Activated CD4-positive, alpha-beta T cell treated with anti-CD3 and anti-CD28 coated beads, Interleukin-2, amount 50 U/mL, for 16 hours (primary cell): Measurements from ENCODE around the gene R3HDM2.
"Not testable (repeated sequence)": the region's sequence is repeated elsewhere in the genome, so short reads cannot be mapped to it uniquely, and the experiment has no call there.

Source experiments
- DNase-seq: peaks from one replicate; pipeline ENCODE4 v3.0.0-alpha.2; 2020

Gene R3HDM2

DNA sequence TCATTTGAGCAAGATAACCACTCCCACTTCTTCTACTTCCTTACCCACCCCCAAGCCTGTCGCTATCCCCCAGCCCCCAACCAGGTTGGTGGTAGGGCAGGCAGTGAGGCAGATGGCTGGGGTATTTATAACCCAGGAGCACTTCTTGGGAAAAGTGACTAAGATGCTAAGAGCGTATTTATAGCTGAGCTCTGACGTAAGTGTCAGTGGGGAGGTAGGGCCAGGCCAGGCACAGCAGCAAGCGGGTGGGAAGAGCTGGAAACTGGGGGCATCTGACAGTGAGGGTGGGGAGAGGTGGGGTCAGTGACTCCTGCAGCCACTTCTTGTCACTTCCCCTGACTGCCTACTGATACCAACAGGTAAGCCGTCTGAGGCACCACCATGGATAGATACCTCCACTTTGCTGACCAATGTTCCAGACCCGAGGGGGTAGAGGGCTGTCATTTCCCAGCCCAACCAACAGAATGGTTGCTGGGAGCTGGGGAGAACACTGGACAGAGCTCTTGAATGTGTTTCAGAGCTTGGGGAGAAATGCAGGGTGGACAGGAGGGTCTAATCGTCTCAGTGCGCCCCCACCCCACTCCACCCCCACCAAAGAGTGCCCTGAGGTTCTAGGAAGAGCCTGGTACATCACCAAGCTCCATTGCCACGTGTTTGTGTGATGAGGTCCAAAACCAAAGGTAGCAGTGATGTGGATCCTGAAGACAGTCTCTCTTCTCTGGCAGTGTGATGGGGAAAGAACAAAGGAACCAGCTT is 21.5 kb upstream of the R3HDM2 start:
- DNase-seq: no peak

DNA sequence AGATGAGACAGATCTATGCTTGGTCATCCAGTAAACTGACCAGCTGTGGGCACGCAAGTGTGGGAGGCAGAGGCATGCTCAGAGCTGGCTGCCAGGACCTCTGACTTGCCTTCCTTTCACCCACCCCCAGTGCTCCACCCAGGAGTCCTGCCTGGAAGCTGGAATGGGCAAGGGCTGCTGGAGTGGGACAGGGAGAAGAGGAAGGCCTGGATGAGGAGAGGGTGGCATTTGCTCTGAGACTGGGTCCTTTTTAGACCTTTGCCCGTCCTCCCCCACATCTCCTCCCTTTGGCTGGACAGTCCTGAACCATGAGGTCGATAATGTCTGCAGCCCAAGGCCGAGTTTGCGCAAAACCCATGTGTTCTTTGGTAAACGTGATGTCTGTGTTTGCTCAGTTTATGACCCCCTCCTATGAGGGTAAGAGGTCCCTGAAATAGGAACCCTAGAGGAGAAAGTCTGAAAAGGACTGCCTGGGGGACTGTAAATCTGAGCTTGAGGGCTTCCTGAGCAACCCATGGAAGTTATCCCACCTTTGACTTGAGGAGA is 20.5 kb upstream of the R3HDM2 start:
- DNase-seq: no peak

GRCh38 chr12:57450057-57450456 is 19.2 kb upstream of the R3HDM2 start:
- no peak for DNase-seq

DNA sequence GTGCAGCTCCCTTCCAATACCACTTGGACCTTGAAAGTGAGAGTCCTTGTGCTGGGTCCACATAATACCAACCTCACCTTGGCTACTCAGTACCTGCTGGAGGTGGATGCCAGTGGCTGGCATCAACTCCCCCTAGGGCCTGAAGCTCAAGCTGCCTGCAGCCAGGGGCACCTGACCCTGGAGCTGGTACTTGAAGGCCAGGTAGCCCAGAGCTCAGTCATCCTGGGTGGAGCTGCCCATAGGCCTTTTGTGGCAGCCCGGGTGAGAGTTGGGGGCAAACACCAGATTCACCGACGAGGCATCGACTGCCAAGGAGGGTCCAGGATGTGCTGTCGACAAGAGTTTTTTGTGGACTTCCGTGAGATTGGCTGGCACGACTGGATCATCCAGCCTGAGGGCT is 18.5 kb upstream of the R3HDM2 start:
- DNase-seq: no peak

- no peak for DNase-seq
These were observed 17.8 kb upstream of the R3HDM2 start for GRCh38 chr12:57448669-57449068.

DNA sequence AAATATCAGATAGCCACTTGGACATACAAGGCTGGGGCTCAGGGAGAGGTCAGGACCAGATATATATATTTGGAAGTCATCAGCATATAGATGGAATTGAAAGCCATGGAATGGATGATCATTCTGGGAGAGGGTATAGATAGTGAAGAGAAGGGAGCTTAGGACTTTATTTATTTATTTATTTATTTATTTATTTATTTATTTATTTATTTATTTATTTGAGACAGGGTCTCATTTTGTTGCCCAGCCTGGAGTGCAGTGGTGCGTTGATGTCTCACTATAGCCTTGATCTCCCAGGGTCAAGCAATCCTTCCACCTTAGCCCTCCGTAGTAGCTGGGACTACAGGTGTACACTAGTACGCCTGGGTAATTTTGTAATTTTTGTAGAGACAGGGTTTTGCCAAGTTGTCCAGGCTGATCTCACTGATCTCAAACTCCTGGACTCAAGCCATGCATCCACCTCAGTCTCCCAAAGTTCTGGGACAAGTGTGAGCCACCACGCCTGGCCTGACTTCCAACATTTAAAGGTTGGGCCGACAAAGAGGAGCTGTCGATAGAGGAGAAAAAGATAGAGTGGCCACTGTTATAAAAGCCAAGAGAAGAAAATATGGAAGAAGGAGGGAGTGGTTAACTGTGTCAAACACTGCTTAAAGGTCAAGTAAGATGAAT is 15.6 kb upstream of the R3HDM2 start:
- DNase-seq: no peak

DNA sequence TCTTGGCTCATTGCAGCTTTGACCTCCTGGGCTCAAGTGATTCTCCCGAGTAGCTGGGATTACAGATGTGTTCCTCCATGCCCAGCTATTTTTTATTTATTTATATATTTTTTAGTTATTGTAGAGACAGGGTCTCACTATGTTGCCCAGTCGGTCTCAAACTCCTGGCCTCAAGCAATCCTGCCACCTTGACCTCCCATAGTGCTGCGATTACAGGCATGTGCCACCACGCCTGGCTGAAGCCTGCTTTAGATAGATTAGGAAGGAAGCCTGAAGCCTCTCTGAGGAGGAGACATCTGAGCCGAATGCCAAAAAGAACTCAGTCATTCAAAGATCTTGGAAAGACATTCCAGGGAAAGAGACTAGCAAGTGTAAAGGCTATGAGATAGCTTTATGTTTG is 13.9 kb upstream of the R3HDM2 start:
- no peak for DNase-seq

GRCh38 chr12:57444337-57444736 is 13.5 kb upstream of the R3HDM2 start:
- DNase-seq: not testable (repeated sequence)

DNA sequence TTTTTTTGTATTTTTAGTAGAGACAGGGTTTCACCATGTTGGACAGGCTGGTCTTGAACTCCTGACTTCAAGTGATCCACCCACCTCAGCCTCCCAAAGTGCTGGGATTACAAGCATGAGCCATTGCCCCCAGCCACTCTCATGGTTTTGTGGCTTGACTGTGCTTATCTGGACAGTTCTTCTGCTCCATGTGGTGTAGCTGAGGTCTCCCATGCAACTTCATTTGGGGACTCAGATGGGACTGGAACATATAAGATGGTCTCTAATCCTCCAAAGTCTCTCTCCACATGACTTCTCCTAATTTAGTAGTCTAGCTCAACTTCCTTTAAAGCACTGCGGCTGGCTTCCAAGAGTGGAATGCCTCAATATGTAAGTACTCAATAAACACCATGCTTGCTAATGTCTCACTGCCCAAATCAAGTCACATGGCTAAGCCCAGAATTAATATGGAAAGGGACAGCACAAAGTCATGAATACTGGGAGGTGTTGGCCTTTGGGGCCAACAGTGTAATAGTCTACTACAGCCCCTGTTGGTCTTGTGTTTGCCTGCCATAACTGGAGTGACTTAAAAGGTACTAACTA is 11.1 kb upstream of the R3HDM2 start:
- DNase-seq: no peak

DNA sequence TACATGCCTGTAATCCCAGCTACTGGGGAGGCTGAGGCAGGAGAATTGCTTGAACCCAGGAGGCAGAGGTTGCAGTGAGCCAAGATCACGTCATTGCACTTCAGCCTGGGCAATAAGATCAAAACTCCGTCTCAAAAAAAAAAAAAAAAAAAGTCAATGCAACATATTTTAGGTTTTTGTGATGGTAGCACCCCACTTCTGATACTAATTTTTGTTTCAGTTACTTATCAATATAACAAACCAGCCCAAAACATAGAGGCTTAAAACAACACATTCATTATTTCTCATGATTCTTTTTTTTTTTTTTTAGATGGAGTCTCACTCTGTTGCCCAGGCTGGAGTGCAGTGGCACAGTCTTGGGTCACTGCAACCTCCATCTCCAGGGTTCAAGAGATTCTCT is 10.6 kb upstream of the R3HDM2 start:
- DNase-seq: not testable (repeated sequence)

DNA sequence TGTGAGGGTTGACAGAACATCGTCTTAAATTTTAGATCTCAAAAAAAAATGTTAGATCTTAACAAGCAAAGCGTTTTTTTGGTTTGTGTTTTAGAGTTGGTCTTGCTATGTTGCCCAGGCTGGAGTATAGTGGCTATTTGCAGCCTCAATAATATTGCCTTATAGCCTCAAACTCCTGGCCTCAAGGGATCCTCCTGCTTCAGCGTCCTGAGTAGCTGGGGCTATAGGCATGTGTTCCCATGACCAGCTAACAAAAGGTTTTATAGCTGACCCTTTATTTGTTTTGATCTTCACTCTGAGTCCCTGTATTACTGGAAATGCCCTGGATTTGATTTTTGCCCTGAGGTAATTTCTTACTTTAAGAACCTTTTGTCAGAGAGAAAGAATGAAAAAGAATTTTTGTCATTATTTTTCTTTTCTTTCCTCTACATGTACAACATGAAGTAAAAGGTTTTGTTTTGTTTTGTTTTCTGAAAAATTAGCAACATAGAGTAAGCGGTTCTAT is 9.0 kb upstream of the R3HDM2 start:
- no peak for DNase-seq

GRCh38 chr12:57438400-57438799 is 7.6 kb upstream of the R3HDM2 start:
- no peak for DNase-seq

- DNase-seq: no peak
These were observed 4.5 kb upstream of the R3HDM2 start for GRCh38 chr12:57435293-57435692.

GRCh38 chr12:57434517-57435223 is 3.8 kb upstream of the R3HDM2 start, which contains the start of gene INHBC:
INHBC (plus strand) TSS chr12:57434784; CDS start chr12:57434887, 103 bp downstream.
- no peak for DNase-seq

- DNase-seq: no peak
These were observed 2.5 kb upstream of the R3HDM2 start for GRCh38 chr12:57433370-57433769.

GRCh38 chr12:57431654-57432188 is 878 bp upstream of the R3HDM2 start:
- no peak for DNase-seq

- DNase-seq: no peak
These were observed 522 bp downstream of the R3HDM2 start for GRCh38 chr12:57430112-57430930.

DNA sequence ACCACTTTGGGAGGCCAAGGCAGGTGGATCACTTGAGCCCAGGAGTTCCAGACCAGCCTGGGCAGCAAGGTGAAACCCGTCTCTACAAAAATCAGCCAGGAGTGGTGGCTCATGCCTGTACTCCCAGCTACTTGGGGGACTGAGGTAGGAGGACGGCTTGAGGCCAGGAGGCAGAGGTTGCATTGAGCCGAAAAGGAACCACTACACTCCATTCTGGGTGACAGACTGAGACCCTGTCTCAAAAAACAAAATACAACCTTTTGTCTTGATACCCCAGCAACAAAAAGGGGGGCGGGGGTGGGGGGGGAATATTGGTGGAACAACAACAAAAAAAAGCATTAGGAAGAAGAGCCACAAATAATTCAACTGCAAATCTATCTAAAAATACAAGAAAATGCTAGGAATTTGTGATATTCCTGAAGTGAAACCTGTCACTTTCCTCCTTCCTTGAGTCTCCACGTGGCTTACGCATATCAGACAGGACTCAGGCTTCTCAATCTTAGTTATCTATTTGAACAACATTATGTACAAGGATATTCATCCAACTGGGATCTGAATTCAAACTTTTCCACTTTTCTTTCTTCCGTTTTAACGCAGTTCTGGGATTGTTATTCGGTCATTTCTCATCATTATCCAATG is 1.3 kb downstream of the R3HDM2 start:
- no peak for DNase-seq

DNA sequence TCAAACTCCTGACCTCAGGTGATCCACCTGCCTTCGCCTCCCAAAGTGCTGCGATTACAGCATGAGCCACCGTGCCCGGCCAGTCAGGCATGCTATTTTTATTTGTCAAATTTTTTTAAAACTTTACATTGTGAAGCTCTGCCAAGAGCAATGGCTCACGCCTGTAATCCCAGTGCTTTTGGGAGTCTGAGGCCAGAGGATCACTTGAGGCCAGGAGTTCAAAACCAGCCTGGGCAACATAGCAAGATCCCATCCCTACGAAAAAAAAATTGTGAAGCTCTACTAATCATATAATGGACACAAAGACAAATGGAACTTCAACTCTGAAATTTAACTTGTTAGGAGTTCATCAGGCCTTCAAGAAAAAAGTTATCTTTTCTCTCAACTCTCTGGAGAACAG is 1.9 kb downstream of the R3HDM2 start:
- DNase-seq: no peak

DNA sequence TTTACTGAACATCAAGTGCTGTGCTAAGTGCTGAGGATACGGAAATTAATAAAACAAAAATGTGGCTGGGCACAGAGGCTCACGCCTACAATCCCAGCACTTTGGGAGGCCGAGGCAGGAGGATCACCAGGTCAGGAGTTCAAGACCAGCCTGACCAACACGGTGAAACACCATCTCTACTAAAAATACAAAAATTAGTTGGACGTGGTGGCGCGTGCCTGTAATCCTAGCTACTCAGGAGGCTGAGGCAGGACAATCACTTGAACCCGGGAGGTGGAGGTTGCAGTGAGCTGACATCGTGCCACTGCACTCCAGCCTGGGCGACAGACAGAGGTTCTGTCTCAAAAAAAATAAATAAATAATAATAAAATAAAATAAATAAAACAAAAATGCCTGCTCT is 3.9 kb downstream of the R3HDM2 start:
- not testable (repeated sequence) for DNase-seq

DNA sequence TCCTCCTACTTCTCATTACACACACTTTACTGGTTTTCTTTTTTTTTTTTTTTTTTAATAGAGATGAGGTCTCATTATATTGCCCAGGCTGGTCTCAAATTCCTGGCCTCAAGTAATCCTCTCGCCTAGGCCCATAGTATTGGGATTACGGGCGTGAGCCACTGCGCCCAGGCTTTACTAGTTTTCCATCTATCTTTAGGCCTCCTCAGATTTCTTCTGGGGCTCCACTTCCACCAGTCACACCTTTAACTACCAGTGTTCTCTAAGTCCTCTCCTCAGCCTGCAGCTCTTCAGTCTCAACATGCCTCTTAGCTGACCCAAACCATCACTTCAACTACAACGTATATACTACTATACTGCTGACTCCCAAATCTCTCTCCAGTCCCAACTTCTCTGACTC is 10.4 kb downstream of the R3HDM2 start:
- no peak for DNase-seq
